Gastrocnemius medialis (tissue), 4 donors: ENCODE results near the gene ANKRD36C.
A peak's percentile ranks its signal among the peaks of the same experiment; 100 is the strongest.
"Not testable (repeated sequence)": the region's sequence is repeated elsewhere in the genome, so short reads cannot be mapped to it uniquely, and the experiment has no call there.

Source experiments
- CTCF ChIP-seq, 5 experiments: fragments of 450-650 bp in 3 of 5; fragments of 200-600 bp in 2 of 5; sonication (generic) in 2 of 5; IDR thresholded peaks in 4 of 5; conservative IDR thresholded peaks in 1 of 5; 1 replicate in 4 of 5; 2 replicates in 1 of 5; pipeline ENCODE4 v1.5.1; 2016 to 2019; ENCODE audit warnings: antibody characterized with exemption in 5 of 5, mild to moderate bottlenecking in 3 of 5, moderate library complexity in 3 of 5
- POLR2A ChIP-seq, 2 donors: fragments of 450-650 bp; IDR thresholded peaks; one replicate each; pipeline ENCODE4 v1.6.1; 2017; ENCODE audit warnings: antibody characterized with exemption in 2 of 2, mild to moderate bottlenecking in 2 of 2, moderate library complexity in 2 of 2

DNA sequence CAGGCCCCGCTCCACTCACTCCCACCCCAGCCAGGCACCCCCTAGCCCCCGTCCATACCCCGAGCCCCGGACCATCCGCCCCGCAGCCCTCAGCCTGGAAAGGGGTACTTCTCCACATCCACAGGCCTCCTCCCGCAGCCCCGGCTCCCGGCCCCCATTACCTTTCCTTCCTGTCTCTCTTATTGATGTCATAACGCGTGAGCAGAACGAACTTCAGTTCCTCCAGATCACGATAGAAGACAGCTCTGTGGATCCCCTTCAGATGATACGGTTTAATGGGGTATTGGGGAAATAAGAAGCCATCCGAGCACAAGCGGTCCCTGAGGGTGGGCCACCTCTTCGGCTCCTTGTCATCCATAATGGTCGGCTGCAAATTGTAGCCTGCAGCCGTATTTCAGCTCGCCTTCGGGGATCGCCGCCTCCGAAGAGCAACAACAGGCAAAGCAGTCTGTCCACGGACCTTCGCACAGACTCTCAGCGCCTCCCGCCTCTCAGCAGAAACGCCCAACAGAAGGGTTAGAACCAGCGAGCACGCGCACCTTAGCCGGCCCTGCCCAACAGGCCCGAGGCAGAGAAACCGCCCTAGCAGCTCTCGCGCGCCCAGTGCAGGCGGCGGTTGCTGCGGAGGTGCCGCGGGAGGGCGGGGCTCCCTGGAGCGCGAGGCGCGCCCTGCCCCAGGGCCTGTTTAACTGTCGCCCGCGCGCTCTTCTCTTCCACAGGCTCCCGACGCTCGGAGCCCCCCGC lies at the start of gene ANKRD36C:
- not testable (repeated sequence) for TF ChIP-seq CTCF (IDR thresholded peaks at IDR 0.05 in 4 of 5, conservative IDR thresholded peaks at IDR 0.05 in 1 of 5)
- TF ChIP-seq POLR2A (IDR thresholded peaks at IDR 0.05) = peak in 1 of 2 donors; percentile 34
